Measurements from ENCODE around the gene SELENOM.

SELENOM gene

GRCh38 chr22:31106731-31107177, 614 bp downstream of the SELENOM start:
- ATAC-seq (ENCODE audit: insufficient read depth, low read depth) (no peak), DNase-seq (no peak)
- no peak for TF ChIP-seq EZH2 (IDR thresholded peaks at IDR 0.05; ENCODE audit: borderline replicate concordance, low read depth, low read length, severe bottlenecking)
- TF ChIP-seq, protein P1, sequence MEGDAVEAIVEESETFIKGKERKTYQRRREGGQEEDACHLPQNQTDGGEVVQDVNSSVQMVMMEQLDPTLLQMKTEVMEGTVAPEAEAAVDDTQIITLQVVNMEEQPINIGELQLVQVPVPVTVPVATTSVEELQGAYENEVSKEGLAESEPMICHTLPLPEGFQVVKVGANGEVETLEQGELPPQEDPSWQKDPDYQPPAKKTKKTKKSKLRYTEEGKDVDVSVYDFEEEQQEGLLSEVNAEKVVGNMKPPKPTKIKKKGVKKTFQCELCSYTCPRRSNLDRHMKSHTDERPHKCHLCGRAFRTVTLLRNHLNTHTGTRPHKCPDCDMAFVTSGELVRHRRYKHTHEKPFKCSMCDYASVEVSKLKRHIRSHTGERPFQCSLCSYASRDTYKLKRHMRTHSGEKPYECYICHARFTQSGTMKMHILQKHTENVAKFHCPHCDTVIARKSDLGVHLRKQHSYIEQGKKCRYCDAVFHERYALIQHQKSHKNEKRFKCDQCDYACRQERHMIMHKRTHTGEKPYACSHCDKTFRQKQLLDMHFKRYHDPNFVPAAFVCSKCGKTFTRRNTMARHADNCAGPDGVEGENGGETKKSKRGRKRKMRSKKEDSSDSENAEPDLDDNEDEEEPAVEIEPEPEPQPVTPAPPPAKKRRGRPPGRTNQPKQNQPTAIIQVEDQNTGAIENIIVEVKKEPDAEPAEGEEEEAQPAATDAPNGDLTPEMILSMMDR (IDR thresholded peaks at IDR 0.05; ENCODE audit: borderline replicate concordance, extremely low read depth, low read length, poor library complexity, severe bottlenecking): no peak
- Histone ChIP-seq H3K79me2 (ENCODE audit: insufficient read depth, low read length) (no peaks in the 10 kb centered on the region), H3K9me3 (ENCODE audit: insufficient read depth, low read length, severe bottlenecking) (no peaks in the 10 kb centered on the region), H3K36me3 (ENCODE audit: insufficient read depth, low read length) (no peaks in the 10 kb centered on the region), H3K27me3 (ENCODE audit: insufficient read depth, low read length, poor library complexity) (no peaks in the 10 kb centered on the region), H3K4me3 (ENCODE audit: low read depth in 1 of 2, low read length in 2 of 2) (no peak overlapping the region; a peak in 1 of 4 replicates), H3K4me1 (ENCODE audit: insufficient read depth, low read length) (peaks cover 16% of the 10 kb centered on the region), H3K27ac (ENCODE audit: low read length) (no peak overlapping the region), H3K4me2 (ENCODE audit: insufficient read depth, low read length) (peak overlapping the region; percentile 85), H2AFZ (ENCODE audit: low read depth, low read length) (no peak overlapping the region), H4K20me1 (ENCODE audit: insufficient read depth, low read length) (no peaks in the 10 kb centered on the region; the same call in 1 of the 2 replicates), H3K9ac (ENCODE audit: low read depth, low read length) (no peak overlapping the region)

DNA sequence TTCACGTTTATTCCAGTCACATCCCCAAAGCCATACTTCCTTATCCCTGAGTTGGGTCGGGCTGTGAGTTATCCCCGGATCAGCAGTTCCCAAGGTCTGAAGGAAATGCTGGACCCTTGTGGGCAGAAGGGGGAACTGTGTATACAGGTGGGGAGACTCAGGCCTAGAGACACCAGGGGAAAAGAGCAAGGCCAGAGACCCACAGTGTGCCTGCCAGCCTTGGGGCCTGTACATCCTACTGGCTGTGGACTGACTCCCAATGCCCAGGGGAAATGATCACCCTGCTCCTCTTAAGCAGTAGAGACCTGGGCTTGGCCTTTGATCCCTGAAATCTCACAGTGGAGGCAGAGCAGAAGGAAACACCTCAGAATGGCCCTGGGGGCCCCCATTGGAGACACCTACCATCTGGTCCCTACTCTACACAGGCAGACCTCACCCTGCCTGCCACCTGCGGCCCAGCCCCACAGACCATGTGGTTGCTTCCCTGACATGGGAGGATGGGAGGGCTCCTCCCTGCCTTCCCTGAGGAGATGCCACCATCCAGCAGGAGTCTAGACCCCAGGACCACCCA, 1.3 kb downstream of the SELENOM start:
- Histone ChIP-seq H3K4me3 (ENCODE audit: low read depth in 1 of 2, low read length in 2 of 2) (no peak overlapping the region), H3K9ac (ENCODE audit: low read depth, low read length) (no peak overlapping the region)

GRCh38 chr22:31105282-31105929, 2.0 kb downstream of the SELENOM start:
- Histone ChIP-seq H3K36me3 (ENCODE audit: insufficient read depth, low read length) (peaks cover 6% of the 10 kb centered on the region), H3K27ac (ENCODE audit: low read length) (no peak overlapping the region), H2AFZ (ENCODE audit: low read depth, low read length) (no peak overlapping the region), H3K9ac (ENCODE audit: low read depth, low read length) (no peak overlapping the region), H3K4me3 (ENCODE audit: low read depth in 1 of 2, low read length in 2 of 2) (no peak overlapping the region), H3K4me2 (ENCODE audit: insufficient read depth, low read length) (no peak overlapping the region), H3K27me3 (ENCODE audit: insufficient read depth, low read length, poor library complexity) (no peaks in the 10 kb centered on the region), H4K20me1 (ENCODE audit: insufficient read depth, low read length) (no peaks in the 10 kb centered on the region; the same call in 1 of the 2 replicates), H3K4me1 (ENCODE audit: insufficient read depth, low read length) (peaks cover 16% of the 10 kb centered on the region), H3K79me2 (ENCODE audit: insufficient read depth, low read length) (no peaks in the 10 kb centered on the region), H3K9me3 (ENCODE audit: insufficient read depth, low read length, severe bottlenecking) (no peaks in the 10 kb centered on the region)
- no peak for DNase-seq
- TF ChIP-seq, protein P1 (IDR thresholded peaks at IDR 0.05; ENCODE audit: borderline replicate concordance, extremely low read depth, low read length, poor library complexity, severe bottlenecking): no peak
- TF ChIP-seq EZH2 (IDR thresholded peaks at IDR 0.05; ENCODE audit: borderline replicate concordance, low read depth, low read length, severe bottlenecking): no peak
- no peak for ATAC-seq (ENCODE audit: insufficient read depth, low read depth)

More for the DNA sequence above, 1.3 kb downstream of the SELENOM start:
- no peak overlapping the region for H3K4me2 ChIP-seq (ENCODE audit: insufficient read depth, low read length)
- H4K20me1 ChIP-seq (ENCODE audit: insufficient read depth, low read length): no peaks in the 10 kb centered on the region; the same call in 1 of the 2 replicates
- H3K27me3 ChIP-seq (ENCODE audit: insufficient read depth, low read length, poor library complexity): no peaks in the 10 kb centered on the region
- no peaks in the 10 kb centered on the region for H3K79me2 ChIP-seq (ENCODE audit: insufficient read depth, low read length)
- H3K4me1 ChIP-seq (ENCODE audit: insufficient read depth, low read length): peaks cover 16% of the 10 kb centered on the region
- no peaks in the 10 kb centered on the region for H3K9me3 ChIP-seq (ENCODE audit: insufficient read depth, low read length, severe bottlenecking)
- no peak overlapping the region for H2AFZ ChIP-seq (ENCODE audit: low read depth, low read length)
- ATAC-seq (ENCODE audit: insufficient read depth, low read depth): no peak
- TF ChIP-seq, protein P1 (IDR thresholded peaks at IDR 0.05; ENCODE audit: borderline replicate concordance, extremely low read depth, low read length, poor library complexity, severe bottlenecking): no peak
- TF ChIP-seq EZH2 (IDR thresholded peaks at IDR 0.05; ENCODE audit: borderline replicate concordance, low read depth, low read length, severe bottlenecking): no peak
- no peak for DNase-seq
- H3K27ac ChIP-seq (ENCODE audit: low read length): no peak overlapping the region
- peaks cover 2% of the 10 kb centered on the region for H3K36me3 ChIP-seq (ENCODE audit: insufficient read depth, low read length)

Data from DND-41 (cell line).